Keratinocyte (primary cell): ENCODE data around the gene MYO1H. TPM values are rescaled to one million over a fixed set of nuclear protein-coding genes. Genes with fewer than 3 reads are reported as not detected.

Source experiments
- DNase-seq: peaks from one replicate; pipeline ENCODE4 v3.0.0-alpha.2; 2011; ENCODE audit warnings: low read depth, missing footprints, low spot score
- FAIRE-seq: peaks from 2 replicates; lab custom pipeline; 2011; peaks lifted over from hg19 to GRCh38; lab: Jason Lieb, UNC
- H2AFZ ChIP-seq: 2 replicates; pipeline ENCODE4 v1.6.0; 2012; ENCODE audit warnings: low read length, control low read depth, inconsistent platforms; ENCODE audit not compliant: control insufficient read depth
- H3K27ac ChIP-seq: 2 replicates; pipeline ENCODE4 v1.5.1; 2011; ENCODE audit warnings: low read length; ENCODE audit not compliant: control insufficient read depth, insufficient read depth
- H3K27me3 ChIP-seq: 3 replicates; pipeline ENCODE4 v1.6.0; 2011; ENCODE audit warnings: low read length; ENCODE audit not compliant: control insufficient read depth, insufficient read depth; ENCODE audit errors: extremely low read depth
- H3K36me3 ChIP-seq, 2 experiments: 2 replicates in 1 of 2; 3 replicates in 1 of 2; pipeline ENCODE4 v1.5.1; 2011; ENCODE audit warnings: low read length in 2 of 2, mild to moderate bottlenecking in 1 of 2; ENCODE audit not compliant: control insufficient read depth in 2 of 2, insufficient read depth in 2 of 2; ENCODE audit errors: extremely low read depth in 1 of 2
- H3K4me1 ChIP-seq: 3 replicates; pipeline ENCODE4 v1.5.1; 2011; ENCODE audit warnings: low read length; ENCODE audit not compliant: control insufficient read depth, insufficient read depth; ENCODE audit errors: extremely low read depth
- H3K4me2 ChIP-seq: 3 replicates; pipeline ENCODE4 v1.6.0; 2011; ENCODE audit warnings: low read depth, low read length; ENCODE audit not compliant: control insufficient read depth, insufficient read depth; ENCODE audit errors: extremely low read depth
- H3K4me3 ChIP-seq, 3 experiments: fragments of 200-600 bp in 1 of 3; sonication (generic) in 1 of 3; 2 replicates in 2 of 3; 3 replicates in 1 of 3; pipeline ENCODE4 v1.5.1; 2011 to 2016; ENCODE audit warnings: low read length in 3 of 3, mild to moderate bottlenecking in 3 of 3, control low read depth in 2 of 3, inconsistent platforms in 1 of 3, low read depth in 1 of 3, mixed read lengths in 1 of 3, mixed run types in 1 of 3, moderate library complexity in 1 of 3; ENCODE audit not compliant: control insufficient read depth in 2 of 3, insufficient read depth in 2 of 3; ENCODE audit errors: extremely low read depth in 1 of 3
- H3K79me2 ChIP-seq: 2 replicates; pipeline ENCODE4 v1.6.0; 2012; ENCODE audit warnings: low read length; ENCODE audit not compliant: control insufficient read depth, insufficient read depth
- H3K9ac ChIP-seq: 3 replicates; pipeline ENCODE4 v1.6.0; 2011; ENCODE audit warnings: low read length; ENCODE audit not compliant: control insufficient read depth, insufficient read depth; ENCODE audit errors: extremely low read depth
- H3K9me1 ChIP-seq: 3 replicates; pipeline ENCODE4 v1.6.0; 2011; ENCODE audit warnings: low read length; ENCODE audit not compliant: control insufficient read depth, insufficient read depth; ENCODE audit errors: extremely low read depth
- H3K9me3 ChIP-seq: 2 replicates; pipeline ENCODE4 v1.5.1; 2012; ENCODE audit warnings: low read depth, low read length; ENCODE audit not compliant: control insufficient read depth
- H4K20me1 ChIP-seq: 3 replicates; pipeline ENCODE4 v1.6.0; 2011; ENCODE audit warnings: low read length; ENCODE audit not compliant: control insufficient read depth, insufficient read depth; ENCODE audit errors: extremely low read depth
- EZH2 ChIP-seq: IDR thresholded peaks from one replicate; pipeline ENCODE4 v1.6.1; 2012; ENCODE audit warnings: inconsistent platforms, mild to moderate bottlenecking, low read length, moderate library complexity
- dilution Hi-C: fragments of 300-500 bp; cut with MboI; formaldehyde crosslinking; loops from one replicate; pipeline ENCODE4 v1.7.0; 2020; ENCODE audit warnings: low sequenced_read_pairs; ENCODE audit not compliant: extremely low pct_ligation_motif_present
- polyA plus RNA-seq, 5 experiments: library from polyadenylated mRNA; depleted of rRNA in 3 of 5; stranded (reverse) in 3 of 5; stranded (forward) in 1 of 5; unstranded in 1 of 5; fragments of >200 nt; gene quantifications; 1 replicate in 1 of 5; 2 replicates in 3 of 5; 3 replicates in 1 of 5; pipeline versions ENCODE4 v1.2.1 to v1.2.3, GENCODE V29; 2011 to 2012; ENCODE audit warnings: missing spikeins in 2 of 5, low read depth in 1 of 5, low replicate concordance in 1 of 5
- TF ChIP-seq, protein P1 (sequence below), 3 experiments: IDR thresholded peaks in 1 of 3; conservative IDR thresholded peaks in 1 of 3; optimal IDR thresholded peaks in 1 of 3; 2 replicates in 2 of 3; 3 replicates in 1 of 3; pipeline versions ENCODE3 to v1.5.1; 2011; ENCODE audit warnings: low read length in 3 of 3, mild to moderate bottlenecking in 3 of 3, moderate library complexity in 2 of 3, control low read depth in 1 of 3, inconsistent platforms in 1 of 3; ENCODE audit not compliant: insufficient read depth in 2 of 3; ENCODE audit errors: extremely low read depth in 1 of 3

The MYO1H gene
- polyA plus RNA-seq, 1 donor (not counting 4 experiments of a cell fraction or from before 2014, with no cell fraction given): not detected

DNA sequence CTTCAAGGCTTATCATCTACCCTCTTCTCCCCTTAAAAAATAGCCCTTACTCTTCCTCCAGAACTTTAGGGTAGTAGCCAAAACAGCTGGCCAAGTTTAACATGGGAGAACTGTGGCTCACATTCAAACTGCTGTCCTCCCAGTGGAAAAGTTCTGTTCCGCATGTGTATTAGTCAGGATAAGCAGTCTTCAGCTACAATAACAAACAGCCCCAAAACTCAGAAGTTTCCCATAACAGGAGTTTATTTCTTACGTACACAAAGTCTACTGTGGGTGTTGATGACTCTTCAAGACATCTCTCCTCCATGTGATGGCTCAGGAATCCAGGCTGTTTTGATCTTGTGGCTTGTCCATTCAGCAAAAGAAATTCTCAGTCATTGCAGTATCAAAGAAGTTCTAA, 35.5 kb downstream of the MYO1H start:
- H3K9me3 ChIP-seq: no peaks in the 10 kb centered on the region
- H3K27ac ChIP-seq: no peak overlapping the region
- H3K4me2 ChIP-seq: no peak overlapping the region
- H3K79me2 ChIP-seq: no peaks in the 10 kb centered on the region
- no peaks in the 10 kb centered on the region for H3K36me3 ChIP-seq
- H3K27me3 ChIP-seq: no peaks in the 10 kb centered on the region
- no peak overlapping the region for H2AFZ ChIP-seq
- no peak overlapping the region for H3K9ac ChIP-seq
- FAIRE-seq: no peak
- DNase-seq: no peak
- dilution Hi-C loops: loop anchor here (25.0 kb wide), 1 partner anchor 271 kb away; the partner anchor contains the start of gene ACACB
- peaks cover 10% of the 10 kb centered on the region for H3K4me1 ChIP-seq
- H3K4me3 ChIP-seq: no peak overlapping the region
- no peaks in the 10 kb centered on the region for H4K20me1 ChIP-seq
- no peaks in the 10 kb centered on the region for H3K9me1 ChIP-seq
- TF ChIP-seq, protein P1, sequence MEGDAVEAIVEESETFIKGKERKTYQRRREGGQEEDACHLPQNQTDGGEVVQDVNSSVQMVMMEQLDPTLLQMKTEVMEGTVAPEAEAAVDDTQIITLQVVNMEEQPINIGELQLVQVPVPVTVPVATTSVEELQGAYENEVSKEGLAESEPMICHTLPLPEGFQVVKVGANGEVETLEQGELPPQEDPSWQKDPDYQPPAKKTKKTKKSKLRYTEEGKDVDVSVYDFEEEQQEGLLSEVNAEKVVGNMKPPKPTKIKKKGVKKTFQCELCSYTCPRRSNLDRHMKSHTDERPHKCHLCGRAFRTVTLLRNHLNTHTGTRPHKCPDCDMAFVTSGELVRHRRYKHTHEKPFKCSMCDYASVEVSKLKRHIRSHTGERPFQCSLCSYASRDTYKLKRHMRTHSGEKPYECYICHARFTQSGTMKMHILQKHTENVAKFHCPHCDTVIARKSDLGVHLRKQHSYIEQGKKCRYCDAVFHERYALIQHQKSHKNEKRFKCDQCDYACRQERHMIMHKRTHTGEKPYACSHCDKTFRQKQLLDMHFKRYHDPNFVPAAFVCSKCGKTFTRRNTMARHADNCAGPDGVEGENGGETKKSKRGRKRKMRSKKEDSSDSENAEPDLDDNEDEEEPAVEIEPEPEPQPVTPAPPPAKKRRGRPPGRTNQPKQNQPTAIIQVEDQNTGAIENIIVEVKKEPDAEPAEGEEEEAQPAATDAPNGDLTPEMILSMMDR (optimal IDR thresholded peaks at IDR 0.05 in 1 of 3, IDR thresholded peaks at IDR 0.05 in 1 of 3, conservative IDR thresholded peaks at IDR 0.05 in 1 of 3; ENCODE audit: extremely low read depth in 1 of 3, insufficient read depth in 2 of 3, low read length in 3 of 3): no peak
- no peak for TF ChIP-seq EZH2

DNA sequence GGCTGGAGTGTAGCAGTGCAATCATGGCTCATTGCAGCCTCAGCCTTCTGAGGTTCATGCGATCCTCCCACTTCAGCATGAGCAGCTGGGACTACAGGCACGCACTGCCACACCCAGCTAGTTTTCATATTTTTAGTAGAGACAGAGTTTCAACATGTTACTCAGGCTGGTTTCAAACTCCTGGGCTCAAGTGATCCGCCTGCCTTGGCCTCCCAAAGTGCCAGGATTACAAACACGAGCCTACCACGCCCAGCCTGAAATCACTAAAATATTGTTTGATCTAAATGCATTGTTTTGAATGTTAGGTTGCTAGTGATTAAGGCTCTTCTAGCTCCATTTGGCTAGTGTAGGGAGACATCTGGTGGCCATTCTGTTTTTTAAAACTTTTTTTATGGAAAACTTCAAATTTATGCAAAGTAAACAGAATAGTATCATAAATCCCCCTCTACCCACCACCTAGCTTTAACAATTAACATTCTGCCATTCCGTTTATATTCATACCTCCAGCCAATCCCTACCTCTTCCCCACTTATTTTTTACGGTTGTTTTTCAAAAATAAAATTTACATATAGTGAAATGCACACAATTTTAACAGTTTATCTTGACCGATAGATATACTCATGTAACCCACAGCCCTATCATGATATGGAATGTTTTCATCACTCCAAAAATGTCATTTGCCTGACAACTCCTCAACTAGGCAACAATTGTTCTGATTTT, 37.8 kb downstream of the MYO1H start:
- FAIRE-seq (no peak), DNase-seq (peak; percentile 21)
- H3K27me3 ChIP-seq: no peaks in the 10 kb centered on the region
- no peaks in the 10 kb centered on the region for H4K20me1 ChIP-seq
- peaks cover 10% of the 10 kb centered on the region for H3K4me1 ChIP-seq
- H3K9me1 ChIP-seq: no peaks in the 10 kb centered on the region
- peak overlapping the region; percentile 15 for H3K9ac ChIP-seq
- peak overlapping the region; percentile 54 for H3K4me2 ChIP-seq
- H3K79me2 ChIP-seq: no peaks in the 10 kb centered on the region
- TF ChIP-seq, protein P1 (optimal IDR thresholded peaks at IDR 0.05 in 1 of 3, IDR thresholded peaks at IDR 0.05 in 1 of 3, conservative IDR thresholded peaks at IDR 0.05 in 1 of 3; ENCODE audit: extremely low read depth in 1 of 3, insufficient read depth in 2 of 3, low read length in 3 of 3): peak in 1 of 3 experiments; percentile 24
- TF ChIP-seq EZH2: no peak
- dilution Hi-C loops: loop anchor here (25.0 kb wide), 1 partner anchor 273 kb away; the partner anchor contains the start of gene ACACB
- no peaks in the 10 kb centered on the region for H3K9me3 ChIP-seq
- H3K4me3 ChIP-seq: no peak overlapping the region
- peak overlapping the region; percentile 33 for H2AFZ ChIP-seq
- H3K27ac ChIP-seq: no peak overlapping the region
- no peaks in the 10 kb centered on the region for H3K36me3 ChIP-seq
